ENCODE data around the gene ZBTB3. TPM values are rescaled to one million over a fixed set of nuclear protein-coding genes. Genes with fewer than 3 reads are reported as not detected.

The ZBTB3 gene
- total and polyA plus RNA-seq, 2 of the 13 experiments (the other 11 are each of a cell fraction or from before 2014, with no cell fraction given) = 3.4 to 5.2 TPM

DNA sequence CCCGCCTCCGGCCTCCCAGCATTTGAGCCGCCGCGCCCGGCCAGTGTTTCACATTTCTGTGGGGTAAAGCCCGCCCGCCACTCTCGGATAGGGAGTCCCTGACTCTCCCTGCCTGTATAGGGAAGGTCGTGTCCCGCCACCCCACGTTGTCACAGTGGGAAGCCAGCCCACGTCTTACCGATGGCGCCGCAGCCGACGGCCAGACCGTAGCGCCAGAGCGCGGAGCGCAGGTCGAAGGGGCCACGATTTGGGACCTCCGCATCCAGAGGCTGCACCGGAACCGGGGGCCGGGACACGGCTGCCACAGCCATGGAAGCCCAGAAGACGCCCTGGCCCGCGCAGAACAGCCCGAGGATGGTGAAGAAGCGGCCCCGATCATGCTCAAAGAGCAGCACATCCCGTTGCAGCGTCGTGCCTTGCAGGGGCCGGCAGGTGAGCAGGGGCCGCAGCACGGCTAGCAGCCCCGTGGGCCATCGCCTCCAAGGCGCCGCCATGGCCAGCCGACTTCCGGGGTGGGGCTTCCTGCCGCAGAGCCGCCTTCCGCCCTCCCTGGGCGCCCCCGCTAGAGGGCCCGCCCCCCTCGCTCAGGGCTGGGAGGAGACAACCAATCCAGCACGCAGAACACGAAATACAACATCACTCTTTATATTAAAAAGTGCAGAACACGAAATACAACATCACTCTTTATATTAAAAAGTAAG lies 37.7 kb upstream of the ZBTB3 start, which contains the start of gene TMEM223 (continued):
- TF ChIP-seq JUND (CRISPR knock-in tag; IDR thresholded peaks at IDR 0.05) (no peak), AHR (CRISPR knock-in tag; IDR thresholded peaks at IDR 0.05) (no peak), TARDBP (CRISPR knock-in tag; IDR thresholded peaks at IDR 0.05) (peak; percentile 66; the same call in 1 of the 2 replicates), TOPORS (CRISPR knock-in tag; IDR thresholded peaks at IDR 0.05) (peak; percentile 38; the same call in 1 of the 2 replicates), ARID2 (CRISPR knock-in tag; IDR thresholded peaks at IDR 0.05; ENCODE audit: borderline replicate concordance) (no peak), KLF13 (CRISPR knock-in tag; IDR thresholded peaks at IDR 0.05) (no peak; the same call in 1 of the 2 replicates), MYC (CRISPR knock-in tag; IDR thresholded peaks at IDR 0.05; ENCODE audit: borderline replicate concordance) (peak; percentile 60; the same call in 1 of the 2 replicates), ZSCAN30 (CRISPR knock-in tag; IDR thresholded peaks at IDR 0.05) (no peak), ZNF749 (CRISPR knock-in tag; IDR thresholded peaks at IDR 0.05; ENCODE audit: borderline replicate concordance) (peak; percentile 91), ZBTB1 (CRISPR knock-in tag; IDR thresholded peaks at IDR 0.05; ENCODE audit: borderline replicate concordance) (0 out of 2 replicates have a peak, but pooled peaks have one; percentile 30), IRX3 (CRISPR knock-in tag; IDR thresholded peaks at IDR 0.05; ENCODE audit: borderline replicate concordance, low read depth) (no peak), STAG1 (CRISPR knock-in tag; IDR thresholded peaks at IDR 0.05) (no peak), ZNF33B (CRISPR knock-in tag; IDR thresholded peaks at IDR 0.05) (peak; percentile 54; the same call in 1 of the 2 replicates), RAD21 (CRISPR knock-in tag; IDR thresholded peaks at IDR 0.05) (peak; percentile 62), ZNF333 (CRISPR knock-in tag; IDR thresholded peaks at IDR 0.05; ENCODE audit: borderline replicate concordance) (no peak; the same call in 1 of the 2 replicates), KDM4B (CRISPR knock-in tag; IDR thresholded peaks at IDR 0.05) (no peak; the same call in 1 of the 2 replicates), NFKBIZ (CRISPR knock-in tag; IDR thresholded peaks at IDR 0.05) (no peak; the same call in 1 of the 2 replicates), NCOA5 (CRISPR knock-in tag; IDR thresholded peaks at IDR 0.05) (no peak), ZNF816 (CRISPR knock-in tag; IDR thresholded peaks at IDR 0.05; ENCODE audit: borderline replicate concordance) (0 out of 2 replicates have a peak, but pooled peaks have one; percentile 45), REPIN1 (CRISPR knock-in tag; IDR thresholded peaks at IDR 0.05; ENCODE audit: borderline replicate concordance, low read depth) (0 out of 2 replicates have a peak, but pooled peaks have one; percentile 47), MIER2 (CRISPR knock-in tag; IDR thresholded peaks at IDR 0.05) (peak; percentile 43; the same call in 1 of the 2 replicates), SAP130 (CRISPR knock-in tag; IDR thresholded peaks at IDR 0.05; ENCODE audit: low read depth) (peak; percentile 93), MIER3 (CRISPR knock-in tag; IDR thresholded peaks at IDR 0.05; ENCODE audit: borderline replicate concordance) (peak; percentile 73; the same call in 1 of the 2 replicates)
- TF ChIP-seq, protein P1, sequence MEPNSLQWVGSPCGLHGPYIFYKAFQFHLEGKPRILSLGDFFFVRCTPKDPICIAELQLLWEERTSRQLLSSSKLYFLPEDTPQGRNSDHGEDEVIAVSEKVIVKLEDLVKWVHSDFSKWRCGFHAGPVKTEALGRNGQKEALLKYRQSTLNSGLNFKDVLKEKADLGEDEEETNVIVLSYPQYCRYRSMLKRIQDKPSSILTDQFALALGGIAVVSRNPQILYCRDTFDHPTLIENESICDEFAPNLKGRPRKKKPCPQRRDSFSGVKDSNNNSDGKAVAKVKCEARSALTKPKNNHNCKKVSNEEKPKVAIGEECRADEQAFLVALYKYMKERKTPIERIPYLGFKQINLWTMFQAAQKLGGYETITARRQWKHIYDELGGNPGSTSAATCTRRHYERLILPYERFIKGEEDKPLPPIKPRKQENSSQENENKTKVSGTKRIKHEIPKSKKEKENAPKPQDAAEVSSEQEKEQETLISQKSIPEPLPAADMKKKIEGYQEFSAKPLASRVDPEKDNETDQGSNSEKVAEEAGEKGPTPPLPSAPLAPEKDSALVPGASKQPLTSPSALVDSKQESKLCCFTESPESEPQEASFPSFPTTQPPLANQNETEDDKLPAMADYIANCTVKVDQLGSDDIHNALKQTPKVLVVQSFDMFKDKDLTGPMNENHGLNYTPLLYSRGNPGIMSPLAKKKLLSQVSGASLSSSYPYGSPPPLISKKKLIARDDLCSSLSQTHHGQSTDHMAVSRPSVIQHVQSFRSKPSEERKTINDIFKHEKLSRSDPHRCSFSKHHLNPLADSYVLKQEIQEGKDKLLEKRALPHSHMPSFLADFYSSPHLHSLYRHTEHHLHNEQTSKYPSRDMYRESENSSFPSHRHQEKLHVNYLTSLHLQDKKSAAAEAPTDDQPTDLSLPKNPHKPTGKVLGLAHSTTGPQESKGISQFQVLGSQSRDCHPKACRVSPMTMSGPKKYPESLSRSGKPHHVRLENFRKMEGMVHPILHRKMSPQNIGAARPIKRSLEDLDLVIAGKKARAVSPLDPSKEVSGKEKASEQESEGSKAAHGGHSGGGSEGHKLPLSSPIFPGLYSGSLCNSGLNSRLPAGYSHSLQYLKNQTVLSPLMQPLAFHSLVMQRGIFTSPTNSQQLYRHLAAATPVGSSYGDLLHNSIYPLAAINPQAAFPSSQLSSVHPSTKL (CRISPR knock-in tag; IDR thresholded peaks at IDR 0.05) = 0 out of 2 replicates have a peak, but pooled peaks have one; percentile 13
- TF ChIP-seq, protein P2, sequence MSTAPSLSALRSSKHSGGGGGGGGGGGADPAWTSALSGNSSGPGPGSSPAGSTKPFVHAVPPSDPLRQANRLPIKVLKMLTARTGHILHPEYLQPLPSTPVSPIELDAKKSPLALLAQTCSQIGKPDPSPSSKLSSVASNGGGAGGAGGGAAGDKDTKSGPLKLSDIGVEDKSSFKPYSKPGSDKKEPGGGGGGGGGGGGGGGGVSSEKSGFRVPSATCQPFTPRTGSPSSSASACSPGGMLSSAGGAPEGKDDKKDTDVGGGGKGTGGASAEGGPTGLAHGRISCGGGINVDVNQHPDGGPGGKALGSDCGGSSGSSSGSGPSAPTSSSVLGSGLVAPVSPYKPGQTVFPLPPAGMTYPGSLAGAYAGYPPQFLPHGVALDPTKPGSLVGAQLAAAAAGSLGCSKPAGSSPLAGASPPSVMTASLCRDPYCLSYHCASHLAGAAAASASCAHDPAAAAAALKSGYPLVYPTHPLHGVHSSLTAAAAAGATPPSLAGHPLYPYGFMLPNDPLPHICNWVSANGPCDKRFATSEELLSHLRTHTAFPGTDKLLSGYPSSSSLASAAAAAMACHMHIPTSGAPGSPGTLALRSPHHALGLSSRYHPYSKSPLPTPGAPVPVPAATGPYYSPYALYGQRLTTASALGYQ (CRISPR knock-in tag; IDR thresholded peaks at IDR 0.05) = no peak
